Loucy (cell line): Measurements from ENCODE around the gene ZC3H18.

Experiments used
- H2AFZ ChIP-seq: fragments of 200-600 bp; sonication (generic); 2 replicates; pipeline ENCODE4 v1.6.0; 2016; ENCODE audit warnings: antibody characterized with exemption, mild to moderate bottlenecking, low read length, moderate library complexity
- H3F3A ChIP-seq: fragments of 200-600 bp; 2 replicates; pipeline ENCODE4 v1.6.0; 2016; ENCODE audit warnings: antibody characterized with exemption, low read depth, mild to moderate bottlenecking
- H3K27me3 ChIP-seq: fragments of 200-600 bp; sonication (generic); 2 replicates; pipeline ENCODE4 v1.6.1; 2014; ENCODE audit warnings: low read length, mild to moderate bottlenecking; ENCODE audit not compliant: insufficient read depth, poor library complexity, severe bottlenecking
- H3K36me3 ChIP-seq: fragments of 200-600 bp; sonication (generic); 2 replicates; pipeline ENCODE4 v1.6.1; 2016; ENCODE audit warnings: low read length; ENCODE audit not compliant: insufficient read depth
- H3K4me1 ChIP-seq: fragments of 200-600 bp; sonication (generic); 2 replicates; pipeline ENCODE4 v1.5.1; 2014; ENCODE audit warnings: low read length, mild to moderate bottlenecking; ENCODE audit not compliant: insufficient read depth, poor library complexity, severe bottlenecking
- H3K4me2 ChIP-seq: fragments of 200-600 bp; sonication (generic); 2 replicates; pipeline ENCODE4 v1.6.0; 2014; ENCODE audit warnings: antibody characterized with exemption, low read length, low read depth, mild to moderate bottlenecking; ENCODE audit not compliant: poor library complexity, severe bottlenecking
- H3K4me3 ChIP-seq: fragments of 200-600 bp; sonication (generic); 2 replicates; pipeline ENCODE4 v1.5.1; 2014; ENCODE audit warnings: low read length, mild to moderate bottlenecking, mixed read lengths; ENCODE audit not compliant: poor library complexity, severe bottlenecking
- H3K79me2 ChIP-seq: fragments of 200-600 bp; sonication (generic); 2 replicates; pipeline ENCODE4 v1.6.1; 2014; ENCODE audit warnings: low read length; ENCODE audit not compliant: insufficient read depth
- H3K9ac ChIP-seq: fragments of 200-600 bp; sonication (generic); 2 replicates; pipeline ENCODE4 v1.6.0; 2014; ENCODE audit warnings: mild to moderate bottlenecking, low read depth, low read length, moderate library complexity; ENCODE audit not compliant: poor library complexity, severe bottlenecking
- H3K9me2 ChIP-seq: fragments of 200-600 bp; sonication (generic); replicated peaks from 2 replicates; pipeline ENCODE4 v1.6.1; 2016; ENCODE audit warnings: low read depth, low read length, mixed read lengths
- H3K9me3 ChIP-seq: fragments of 200-600 bp; sonication (generic); 2 replicates; pipeline ENCODE4 v1.6.1; 2014; ENCODE audit warnings: mild to moderate bottlenecking, antibody characterized with exemption, low read length, low read depth; ENCODE audit not compliant: insufficient read depth
- H4K20me1 ChIP-seq: fragments of 200-600 bp; sonication (generic); 2 replicates; pipeline ENCODE4 v1.6.0; 2014; ENCODE audit warnings: antibody characterized with exemption, low read length, mild to moderate bottlenecking; ENCODE audit not compliant: insufficient read depth, poor library complexity, severe bottlenecking
- EZH2phosphoT487 ChIP-seq: fragments of 200-600 bp; IDR thresholded peaks from 2 replicates; pipeline ENCODE4 v1.6.1; 2018; ENCODE audit warnings: antibody characterized with exemption, mild to moderate bottlenecking, moderate library complexity, borderline replicate concordance
- TF ChIP-seq, protein P1 (sequence below): fragments of 200-600 bp; sonication (generic); conservative IDR thresholded peaks from 2 replicates; pipeline ENCODE4 v1.5.1; 2014; ENCODE audit warnings: mild to moderate bottlenecking, antibody characterized with exemption, low read length

ZC3H18 gene

DNA sequence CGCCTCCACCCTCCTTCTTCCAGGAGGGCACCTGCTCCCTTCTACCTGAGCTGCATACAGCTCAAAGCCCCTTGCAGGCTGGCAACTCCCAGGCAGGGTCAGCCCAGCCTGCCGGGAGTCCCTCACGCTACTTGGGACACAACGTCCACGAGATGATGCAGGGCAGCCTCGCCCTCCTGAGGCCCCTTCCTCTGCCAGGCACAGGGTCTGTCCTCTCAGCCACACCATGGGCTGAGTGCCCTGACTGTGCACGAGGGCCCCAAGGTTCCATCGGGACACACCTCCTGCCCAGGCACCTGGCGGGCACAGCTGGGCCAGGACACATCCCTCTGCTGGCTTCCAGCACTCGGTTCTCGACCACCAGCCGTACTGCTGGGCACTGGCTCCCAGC lies 30.9 kb upstream of the ZC3H18 start:
- Histone ChIP-seq H3K9ac (no peak overlapping the region), H3K79me2 (no peaks in the 10 kb centered on the region), H3F3A (no peaks in the 10 kb centered on the region), H3K36me3 (no peaks in the 10 kb centered on the region; the same call in 1 of the 2 replicates), H3K27me3 (no peaks in the 10 kb centered on the region), H3K4me3 (no peak overlapping the region), H4K20me1 (no peaks in the 10 kb centered on the region), H3K9me2 (no peaks in the 10 kb centered on the region), H3K4me2 (no peak overlapping the region), H3K4me1 (no peaks in the 10 kb centered on the region), H2AFZ (no peak overlapping the region), H3K9me3 (no peaks in the 10 kb centered on the region)
- no peak for TF ChIP-seq EZH2phosphoT487
- TF ChIP-seq, protein P1, sequence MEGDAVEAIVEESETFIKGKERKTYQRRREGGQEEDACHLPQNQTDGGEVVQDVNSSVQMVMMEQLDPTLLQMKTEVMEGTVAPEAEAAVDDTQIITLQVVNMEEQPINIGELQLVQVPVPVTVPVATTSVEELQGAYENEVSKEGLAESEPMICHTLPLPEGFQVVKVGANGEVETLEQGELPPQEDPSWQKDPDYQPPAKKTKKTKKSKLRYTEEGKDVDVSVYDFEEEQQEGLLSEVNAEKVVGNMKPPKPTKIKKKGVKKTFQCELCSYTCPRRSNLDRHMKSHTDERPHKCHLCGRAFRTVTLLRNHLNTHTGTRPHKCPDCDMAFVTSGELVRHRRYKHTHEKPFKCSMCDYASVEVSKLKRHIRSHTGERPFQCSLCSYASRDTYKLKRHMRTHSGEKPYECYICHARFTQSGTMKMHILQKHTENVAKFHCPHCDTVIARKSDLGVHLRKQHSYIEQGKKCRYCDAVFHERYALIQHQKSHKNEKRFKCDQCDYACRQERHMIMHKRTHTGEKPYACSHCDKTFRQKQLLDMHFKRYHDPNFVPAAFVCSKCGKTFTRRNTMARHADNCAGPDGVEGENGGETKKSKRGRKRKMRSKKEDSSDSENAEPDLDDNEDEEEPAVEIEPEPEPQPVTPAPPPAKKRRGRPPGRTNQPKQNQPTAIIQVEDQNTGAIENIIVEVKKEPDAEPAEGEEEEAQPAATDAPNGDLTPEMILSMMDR: no peak

DNA sequence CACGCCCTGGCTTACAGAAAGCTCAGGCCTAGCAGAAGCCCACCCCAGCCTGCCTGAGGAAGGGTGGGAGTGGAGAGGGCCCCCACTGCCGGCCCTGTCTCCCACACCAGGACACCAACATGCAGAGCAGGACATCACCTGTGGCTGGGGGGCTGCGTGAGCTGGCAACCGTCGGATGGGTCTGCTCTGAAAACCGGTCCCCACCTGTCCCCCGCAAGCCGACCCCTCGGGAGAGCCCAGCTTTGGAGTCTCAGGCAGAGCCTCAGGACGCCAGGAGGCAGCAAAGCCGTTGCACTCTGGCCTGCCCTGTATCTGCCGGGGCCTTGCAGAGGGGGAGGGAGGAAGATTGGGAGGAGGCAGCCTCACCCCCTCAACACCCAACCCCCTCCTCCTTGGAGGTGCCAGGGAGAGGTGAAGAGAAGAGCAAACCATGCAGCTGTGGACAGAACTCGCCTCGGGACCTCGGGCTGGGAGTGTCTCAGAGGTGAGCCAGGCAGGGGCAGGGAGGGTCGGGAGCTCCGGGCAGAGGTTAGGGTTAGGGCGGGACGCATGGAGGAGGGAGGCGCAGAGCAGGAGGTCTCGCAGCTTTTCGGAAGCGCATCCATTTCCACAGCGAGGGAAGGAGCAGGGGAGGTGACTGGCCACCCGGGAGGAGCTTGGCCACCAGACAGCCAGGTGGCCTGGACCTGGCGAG lies 30.4 kb upstream of the ZC3H18 start:
- no peaks in the 10 kb centered on the region for H4K20me1 ChIP-seq
- H3K9me2 ChIP-seq: no peaks in the 10 kb centered on the region
- no peaks in the 10 kb centered on the region; the same call in 1 of the 2 replicates for H3K36me3 ChIP-seq
- no peak overlapping the region for H3K9ac ChIP-seq
- no peaks in the 10 kb centered on the region for H3K79me2 ChIP-seq
- no peak overlapping the region for H3K4me3 ChIP-seq
- H3K4me2 ChIP-seq: no peak overlapping the region
- no peaks in the 10 kb centered on the region for H3K27me3 ChIP-seq
- H3F3A ChIP-seq: no peaks in the 10 kb centered on the region
- no peak overlapping the region for H2AFZ ChIP-seq
- H3K4me1 ChIP-seq: no peaks in the 10 kb centered on the region
- no peak for TF ChIP-seq EZH2phosphoT487
- TF ChIP-seq, protein P1: no peak
- no peaks in the 10 kb centered on the region for H3K9me3 ChIP-seq

DNA sequence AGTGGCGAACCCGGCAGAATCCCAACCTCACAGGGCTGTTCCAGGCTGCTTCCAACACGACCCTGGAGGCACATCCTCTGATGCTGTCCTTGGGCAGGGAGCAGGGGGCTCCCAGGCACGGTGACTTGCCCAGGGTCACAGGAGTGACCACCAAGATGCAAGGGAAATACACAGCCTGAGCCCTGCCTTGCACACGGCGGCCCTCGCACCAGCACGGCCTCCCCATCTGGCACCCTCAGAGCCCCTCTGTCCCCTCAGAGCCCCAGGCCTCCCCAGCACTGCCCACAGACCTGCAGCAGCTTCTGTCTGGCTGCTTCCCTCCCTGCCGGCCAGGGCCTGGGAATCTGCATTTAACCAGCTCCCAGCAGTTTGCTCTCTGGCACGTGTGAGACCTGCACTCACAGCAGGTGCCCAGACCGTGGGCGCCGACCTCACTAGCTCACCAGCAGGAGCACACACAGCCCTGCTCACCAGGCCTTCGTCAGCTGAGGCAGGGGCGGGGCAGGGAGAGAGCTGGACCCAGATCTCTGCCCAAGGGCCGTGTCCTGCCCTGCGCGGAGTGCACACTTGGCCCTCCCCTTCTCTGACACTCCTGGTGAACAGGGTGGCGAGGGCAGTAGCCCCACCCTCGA lies 29.7 kb upstream of the ZC3H18 start:
- H3K36me3 ChIP-seq: no peaks in the 10 kb centered on the region
- no peaks in the 10 kb centered on the region for H3K4me1 ChIP-seq
- no peaks in the 10 kb centered on the region for H3F3A ChIP-seq
- H4K20me1 ChIP-seq: no peaks in the 10 kb centered on the region
- H3K79me2 ChIP-seq: no peaks in the 10 kb centered on the region
- no peak overlapping the region for H3K4me3 ChIP-seq
- no peak overlapping the region for H3K9ac ChIP-seq
- no peak overlapping the region for H3K4me2 ChIP-seq
- H3K27me3 ChIP-seq: no peaks in the 10 kb centered on the region
- no peak for TF ChIP-seq EZH2phosphoT487
- TF ChIP-seq, protein P1: no peak
- H2AFZ ChIP-seq: no peak overlapping the region
- no peaks in the 10 kb centered on the region for H3K9me2 ChIP-seq
- H3K9me3 ChIP-seq: no peaks in the 10 kb centered on the region
